ENCODE data around the gene CENPX. TPM values are rescaled to one million over a fixed set of nuclear protein-coding genes. Genes with fewer than 3 reads are reported as not detected.

Gene CENPX
- total and polyA plus RNA-seq, 8 donors = 14.0 to 62.4 (median 19.8) TPM

DNA sequence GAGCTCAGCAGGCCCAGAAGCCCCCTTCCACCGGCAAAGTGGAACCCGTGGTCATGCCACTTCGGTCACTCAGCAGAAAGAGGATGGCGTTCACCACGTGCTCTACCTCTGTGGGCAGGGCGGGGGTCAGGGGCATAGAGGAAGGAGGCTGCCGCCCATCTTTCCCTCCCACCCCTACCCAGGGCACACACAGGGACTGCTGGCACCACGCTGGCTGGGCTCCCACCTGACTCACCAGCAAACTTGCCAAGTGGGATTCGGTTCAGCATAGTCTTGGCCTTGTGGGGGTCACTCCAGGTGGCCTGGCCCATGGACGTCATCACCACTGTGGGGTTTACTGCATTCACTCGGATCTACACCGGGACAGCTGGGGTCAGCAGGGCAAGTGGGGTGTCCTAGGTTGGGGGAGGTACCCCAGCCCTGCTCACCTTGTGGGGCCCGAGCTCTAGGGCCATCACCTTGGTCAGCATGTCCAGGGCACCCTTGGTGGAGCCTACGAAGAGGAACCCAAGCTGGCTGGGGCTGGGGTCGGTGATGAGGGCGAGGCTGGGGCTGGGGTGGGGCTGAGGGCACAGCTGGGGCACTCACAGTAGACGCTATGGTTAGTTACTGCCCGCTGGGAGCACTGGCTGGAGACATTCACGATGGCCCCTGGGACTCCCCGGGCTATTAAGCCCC lies 13.4 kb upstream of the CENPX start:
- ATAC-seq (no peak), FAIRE-seq (no peak), DNase-seq (no peak)
- no peaks in the 10 kb centered on the region for H3K27me3 ChIP-seq
- no peak overlapping the region for H3K27ac ChIP-seq
- TF ChIP-seq, protein P1, sequence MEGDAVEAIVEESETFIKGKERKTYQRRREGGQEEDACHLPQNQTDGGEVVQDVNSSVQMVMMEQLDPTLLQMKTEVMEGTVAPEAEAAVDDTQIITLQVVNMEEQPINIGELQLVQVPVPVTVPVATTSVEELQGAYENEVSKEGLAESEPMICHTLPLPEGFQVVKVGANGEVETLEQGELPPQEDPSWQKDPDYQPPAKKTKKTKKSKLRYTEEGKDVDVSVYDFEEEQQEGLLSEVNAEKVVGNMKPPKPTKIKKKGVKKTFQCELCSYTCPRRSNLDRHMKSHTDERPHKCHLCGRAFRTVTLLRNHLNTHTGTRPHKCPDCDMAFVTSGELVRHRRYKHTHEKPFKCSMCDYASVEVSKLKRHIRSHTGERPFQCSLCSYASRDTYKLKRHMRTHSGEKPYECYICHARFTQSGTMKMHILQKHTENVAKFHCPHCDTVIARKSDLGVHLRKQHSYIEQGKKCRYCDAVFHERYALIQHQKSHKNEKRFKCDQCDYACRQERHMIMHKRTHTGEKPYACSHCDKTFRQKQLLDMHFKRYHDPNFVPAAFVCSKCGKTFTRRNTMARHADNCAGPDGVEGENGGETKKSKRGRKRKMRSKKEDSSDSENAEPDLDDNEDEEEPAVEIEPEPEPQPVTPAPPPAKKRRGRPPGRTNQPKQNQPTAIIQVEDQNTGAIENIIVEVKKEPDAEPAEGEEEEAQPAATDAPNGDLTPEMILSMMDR (IDR thresholded peaks at IDR 0.05) = no peak
- no peaks in the 10 kb centered on the region for H3K9me3 ChIP-seq
- no peaks in the 10 kb centered on the region for H3K36me3 ChIP-seq
- intact Hi-C loops (cut with DNase I) = no loop called here
- peak overlapping the region; percentile 62 to 75 (median 70) for H3K4me3 ChIP-seq
- 75 to 81% methylated on average over 18 to 20 of the region's 20 CpGs for WGBS, 2 donors
- peaks cover 4 to 13% (median 5%) of the 10 kb centered on the region in 3 donors for H3K4me1 ChIP-seq

GRCh38 chr17:82035488-82035887 lies 12.8 kb upstream of the CENPX start:
- Histone ChIP-seq H3K27ac (no peak overlapping the region), H3K4me3 (no peak overlapping the region), H3K36me3 (no peaks in the 10 kb centered on the region), H3K27me3 (no peaks in the 10 kb centered on the region), H3K4me1 (peaks cover 4 to 13% (median 5%) of the 10 kb centered on the region in 3 donors), H3K9me3 (no peaks in the 10 kb centered on the region)
- DNase-seq (no peak), FAIRE-seq (no peak), ATAC-seq (no peak)
- 89 to 94% methylated on average over 8 of the region's 8 CpGs for WGBS, 2 donors
- intact Hi-C loops (cut with DNase I) = no loop called here
- TF ChIP-seq, protein P1 (IDR thresholded peaks at IDR 0.05) = no peak

DNA sequence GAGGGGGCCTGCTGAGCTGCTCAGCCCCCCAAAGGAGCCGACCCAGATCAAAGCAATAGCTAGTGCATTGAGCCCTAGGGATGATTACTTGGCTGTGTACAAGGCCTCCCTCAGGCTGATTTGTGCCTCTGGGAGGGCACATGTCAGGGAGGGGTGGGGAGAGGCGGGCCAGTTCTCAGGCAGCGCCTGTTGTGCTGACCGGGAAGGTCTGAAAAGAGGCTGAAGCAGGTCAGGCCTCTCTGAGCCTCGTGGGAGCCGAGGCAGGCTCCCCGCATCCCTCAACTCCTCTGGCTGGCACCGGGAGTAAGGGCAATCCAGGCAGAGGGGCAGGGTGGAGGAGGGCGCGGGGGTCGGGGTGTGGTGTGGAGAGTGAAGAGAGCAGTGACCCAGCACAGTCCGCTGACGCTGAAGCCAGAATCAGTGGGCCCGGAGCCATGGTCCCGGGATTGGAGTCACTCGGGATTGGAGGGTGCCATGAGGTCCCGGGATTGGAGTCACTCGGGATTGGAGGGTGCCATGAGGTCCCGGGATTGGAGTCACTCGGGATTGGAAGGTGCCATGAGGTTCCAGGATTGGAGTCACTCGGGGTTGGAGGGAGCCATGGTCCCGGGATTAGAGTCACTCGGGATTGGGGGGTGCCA lies 11.8 kb upstream of the CENPX start:
- intact Hi-C loops (cut with DNase I) = no loop called here
- no peaks in the 10 kb centered on the region for H3K36me3 ChIP-seq
- H3K4me3 ChIP-seq = no peak overlapping the region
- TF ChIP-seq, protein P1 (IDR thresholded peaks at IDR 0.05) = no peak
- peaks cover 4 to 13% (median 5%) of the 10 kb centered on the region in 3 donors for H3K4me1 ChIP-seq
- no peaks in the 10 kb centered on the region for H3K27me3 ChIP-seq
- 87 to 91% methylated on average over 23 of the region's 23 CpGs for WGBS, 2 donors
- no peaks in the 10 kb centered on the region for H3K9me3 ChIP-seq
- no peak for FAIRE-seq
- no peak overlapping the region for H3K27ac ChIP-seq
- DNase-seq = no peak
- no peak for ATAC-seq

DNA sequence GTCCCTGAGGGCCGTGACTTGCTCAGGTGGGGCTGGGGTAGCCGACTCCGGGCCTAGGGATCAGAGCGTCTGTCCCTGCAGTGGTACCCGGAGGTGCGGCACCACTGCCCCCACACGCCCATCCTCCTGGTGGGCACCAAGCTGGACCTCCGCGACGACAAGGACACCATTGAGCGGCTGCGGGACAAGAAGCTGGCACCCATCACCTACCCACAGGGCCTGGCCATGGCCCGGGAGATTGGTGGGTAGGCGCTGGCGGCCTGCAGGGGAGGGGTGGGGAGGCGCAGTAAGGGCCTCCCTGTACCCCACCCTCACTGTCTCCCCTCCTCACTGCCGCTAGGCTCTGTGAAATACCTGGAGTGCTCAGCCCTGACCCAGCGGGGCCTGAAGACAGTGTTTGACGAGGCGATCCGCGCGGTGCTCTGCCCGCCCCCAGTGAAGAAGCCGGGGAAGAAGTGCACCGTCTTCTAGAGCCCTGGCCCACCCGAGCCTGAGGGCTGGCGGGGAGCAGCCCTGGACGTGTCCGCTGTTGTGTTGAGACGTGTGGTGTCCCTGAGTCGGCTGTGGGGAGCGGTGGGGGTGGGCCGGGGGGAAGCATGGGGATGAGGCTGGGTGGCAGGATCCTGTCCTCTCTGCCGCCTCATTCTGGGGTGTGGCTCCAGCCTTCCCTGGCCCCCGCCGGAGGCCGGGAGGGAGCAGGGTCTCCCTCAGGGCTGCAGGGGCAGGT lies 10.8 kb upstream of the CENPX start:
- DNase-seq = no peak
- 86 to 95% methylated on average over 35 to 38 of the region's 38 CpGs for WGBS, 2 donors
- no peaks in the 10 kb centered on the region for H3K9me3 ChIP-seq
- TF ChIP-seq, protein P1 (IDR thresholded peaks at IDR 0.05) = no peak
- no peak for FAIRE-seq
- intact Hi-C loops (cut with DNase I) = no loop called here
- H3K27ac ChIP-seq = no peak overlapping the region
- no peaks in the 10 kb centered on the region for H3K27me3 ChIP-seq
- H3K4me1 ChIP-seq = peaks cover 4 to 13% (median 5%) of the 10 kb centered on the region in 3 donors
- no peak overlapping the region for H3K4me3 ChIP-seq
- H3K36me3 ChIP-seq = no peaks in the 10 kb centered on the region
- no peak for ATAC-seq
